BJ (cell line): ENCODE data around the gene RNU6-9. TPM values are rescaled to one million over a fixed set of nuclear protein-coding genes. Genes with fewer than 3 reads are reported as not detected.

Experiments used
- CTCF ChIA-PET: fragments of 350-600 bp; formaldehyde crosslinking; extraction: SDS; loops from one replicate; lab custom pipeline; 2021; ENCODE audit warnings: antibody characterized with exemption, inconsistent platforms; lab: Yijun Ruan, JAX
- POLR2A ChIA-PET: fragments of 300-600 bp; sonication (Branson Sonifier 250); formaldehyde crosslinking; extraction: SDS; loops from one replicate; lab custom pipeline; 2021; ENCODE audit warnings: antibody characterized with exemption; lab: Charles Lee
- DNase-seq: peaks from one replicate; pipeline ENCODE4 v3.0.0-alpha.2; 2011; ENCODE audit warnings: low read depth
- H3K27me3 ChIP-seq: 2 replicates; pipeline ENCODE4 v1.6.0; 2011; ENCODE audit warnings: low read length; ENCODE audit not compliant: control insufficient read depth, insufficient read depth
- H3K36me3 ChIP-seq: 2 replicates; pipeline ENCODE4 v1.5.1; 2011; ENCODE audit warnings: low read length; ENCODE audit not compliant: control insufficient read depth, insufficient read depth
- H3K4me3 ChIP-seq: 2 replicates; pipeline ENCODE4 v1.5.1; 2011; ENCODE audit warnings: low read depth, mild to moderate bottlenecking, control low read depth, low read length
- CTCF ChIP-seq: IDR thresholded peaks from 2 replicates; pipeline ENCODE4 v1.5.1; 2011; ENCODE audit warnings: low read depth, mild to moderate bottlenecking, control low read depth, inconsistent platforms, low read length, moderate library complexity; ENCODE audit not compliant: insufficient read depth
- polyA plus RNA-seq: library from polyadenylated mRNA; depleted of rRNA; stranded (reverse); fragments of >200 nt; gene quantifications from 2 replicates; pipeline ENCODE4 v1.2.3, GENCODE V29; 2011

The RNU6-9 gene
- polyA plus RNA-seq, 1 experiment: not detected

GRCh38 chr19:928471-929202 lies 35.4 kb downstream of the RNU6-9 start:
- TF ChIP-seq CTCF: no peak
- H3K36me3 ChIP-seq: peaks cover 15% of the 10 kb centered on the region
- no peak for DNase-seq
- H3K4me3 ChIP-seq: peak overlapping the region; percentile 91; the same call in 1 of the 2 replicates
- no peaks in the 10 kb centered on the region for H3K27me3 ChIP-seq
- POLR2A ChIA-PET: interaction anchor here (0.6 kb wide), 1 partner anchor 28 kb away, joined by 9 read pairs; no protein-coding TSS in a partner anchor
- CTCF ChIA-PET: interaction anchor here (1.5 kb wide), 1 partner anchor 53 kb away, joined by 7 read pairs; no protein-coding TSS in a partner anchor

- CTCF ChIA-PET: no interaction called here
- POLR2A ChIA-PET: no interaction called here
- Histone ChIP-seq H3K27me3 (no peaks in the 10 kb centered on the region), H3K36me3 (peaks cover 15% of the 10 kb centered on the region), H3K4me3 (no peak overlapping the region)
- TF ChIP-seq CTCF: no peak
- no peak for DNase-seq
Observed at GRCh38 chr19:929203-929890, 36.1 kb downstream of the RNU6-9 start.

- Histone ChIP-seq H3K4me3 (no peak overlapping the region), H3K27me3 (no peaks in the 10 kb centered on the region), H3K36me3 (peaks cover 15% of the 10 kb centered on the region)
- no peak for DNase-seq
- TF ChIP-seq CTCF: no peak
- ChIA-PET POLR2A (no interaction called here), CTCF (no interaction called here)
Observed at GRCh38 chr19:929891-930258, 36.6 kb downstream of the RNU6-9 start.

GRCh38 chr19:931860-932647 lies 38.8 kb downstream of the RNU6-9 start:
- no peak for TF ChIP-seq CTCF
- CTCF ChIA-PET: interaction anchor here (1.7 to 1.8 kb wide), 2 partner anchors 9 to 52 kb away, joined by 7 to 10 read pairs; partner anchors contain the start of gene WDR18
- H3K36me3 ChIP-seq: peaks cover 18% of the 10 kb centered on the region
- DNase-seq: no peak
- POLR2A ChIA-PET: interaction anchor here (0.8 kb wide), 1 partner anchor 52 kb away, joined by 3 read pairs; the partner anchor contains the start of gene WDR18
- H3K4me3 ChIP-seq: peak overlapping the region; percentile 27
- H3K27me3 ChIP-seq: no peaks in the 10 kb centered on the region
